Measurements from ENCODE around the gene COL6A1. TPM values are rescaled to one million over a fixed set of nuclear protein-coding genes. Genes with fewer than 3 reads are reported as not detected.

The COL6A1 gene
- polyA plus RNA-seq, 1 donor from 2014 or later, result 29.4 TPM

Other genes starting within 250 kb of the COL6A1 start
- not detected in 2 replicates for gene COL6A2, start 116.3 kb downstream of the COL6A1 start, polyA plus RNA-seq
- gene FTCD, start 173.8 kb downstream of the COL6A1 start, polyA plus RNA-seq, result 1.4 and 2.0 TPM in 2 replicates
- 14.8 and 20.6 TPM in 2 replicates for gene SPATC1L, start 202.7 kb downstream of the COL6A1 start, polyA plus RNA-seq
- 101 and 123 TPM in 2 replicates for gene LSS, start 247.0 kb downstream of the COL6A1 start, polyA plus RNA-seq

All from neural cell (in vitro differentiated cells).